Activated naive CD8-positive, alpha-beta T cell treated with anti-CD3 and anti-CD28 coated beads, Interleukin-2, amount 50 U/mL, for 24 hours (primary cell): Measurements from ENCODE around the gene TNRC6C.

Experiments used
- ATAC-seq: fragments of 150-1000 bp; cut with Tn5 transposase; one replicate; pipeline ENCODE4 v1.10.0; 2021
- DNase-seq: peaks from one replicate; pipeline ENCODE4 v3.0.0; 2021
- H3K27ac Mint-ChIP-seq: one replicate; pipeline ENCODE4 v1.8.0; 2021; ENCODE audit warnings: mild to moderate bottlenecking, mixed read lengths
- H3K27me3 Mint-ChIP-seq: one replicate; pipeline ENCODE4 v1.8.0; 2021; ENCODE audit warnings: mixed read lengths
- H3K36me3 Mint-ChIP-seq: one replicate; pipeline ENCODE4 v1.8.0; 2021; ENCODE audit warnings: low read depth, mixed read lengths
- H3K4me1 Mint-ChIP-seq: one replicate; pipeline ENCODE4 v1.8.0; 2021; ENCODE audit warnings: mixed read lengths
- H3K4me3 Mint-ChIP-seq: one replicate; pipeline ENCODE4 v1.8.0; 2021; ENCODE audit warnings: mild to moderate bottlenecking, moderate library complexity, mixed read lengths
- H3K9me3 Mint-ChIP-seq: one replicate; pipeline ENCODE4 v1.8.0; 2021; ENCODE audit warnings: mixed read lengths

Gene TNRC6C

DNA sequence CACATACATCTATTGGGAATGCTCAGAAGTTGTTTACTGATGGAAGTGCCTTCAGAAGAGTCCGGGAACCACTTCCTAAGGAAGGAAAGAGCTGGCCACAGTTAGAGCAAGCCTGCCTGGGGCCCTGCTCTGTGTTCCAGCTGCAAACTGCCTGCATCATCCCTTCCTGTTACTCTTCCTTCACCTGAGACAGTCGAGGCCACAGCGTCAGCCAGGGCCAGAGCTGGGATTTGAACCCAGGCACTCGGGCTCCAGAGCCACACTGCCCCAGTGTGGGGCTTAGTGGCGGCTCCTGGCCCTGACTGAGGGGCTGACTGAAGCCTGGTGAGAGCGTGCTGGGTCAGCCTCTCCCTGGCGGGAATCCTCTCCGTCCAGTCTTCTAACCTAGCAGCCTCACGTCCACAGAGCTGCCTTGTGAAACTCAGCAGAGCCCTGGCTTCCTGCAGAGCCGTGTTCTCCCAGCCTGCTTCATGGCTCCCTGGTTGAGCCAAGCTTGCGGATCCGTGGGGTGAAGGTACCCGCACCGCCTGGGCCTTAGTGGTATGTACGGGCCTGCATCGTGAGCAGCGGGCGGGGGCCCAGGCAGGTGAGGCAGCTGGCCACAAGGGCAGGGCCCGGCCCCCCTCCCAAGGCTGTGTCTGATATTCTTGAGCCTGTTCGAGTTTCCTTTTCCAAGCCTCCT, 183.1 kb downstream of the TNRC6C start:
- no peak overlapping the region for H3K4me3 Mint-ChIP-seq
- DNase-seq: no peak
- no peaks in the 10 kb centered on the region for H3K27me3 Mint-ChIP-seq
- peak overlapping the region; percentile 13 for H3K27ac Mint-ChIP-seq
- peaks cover 59% of the 10 kb centered on the region for H3K4me1 Mint-ChIP-seq
- no peaks in the 10 kb centered on the region for H3K9me3 Mint-ChIP-seq
- ATAC-seq: no peak
- peaks cover 23% of the 10 kb centered on the region for H3K36me3 Mint-ChIP-seq

DNA sequence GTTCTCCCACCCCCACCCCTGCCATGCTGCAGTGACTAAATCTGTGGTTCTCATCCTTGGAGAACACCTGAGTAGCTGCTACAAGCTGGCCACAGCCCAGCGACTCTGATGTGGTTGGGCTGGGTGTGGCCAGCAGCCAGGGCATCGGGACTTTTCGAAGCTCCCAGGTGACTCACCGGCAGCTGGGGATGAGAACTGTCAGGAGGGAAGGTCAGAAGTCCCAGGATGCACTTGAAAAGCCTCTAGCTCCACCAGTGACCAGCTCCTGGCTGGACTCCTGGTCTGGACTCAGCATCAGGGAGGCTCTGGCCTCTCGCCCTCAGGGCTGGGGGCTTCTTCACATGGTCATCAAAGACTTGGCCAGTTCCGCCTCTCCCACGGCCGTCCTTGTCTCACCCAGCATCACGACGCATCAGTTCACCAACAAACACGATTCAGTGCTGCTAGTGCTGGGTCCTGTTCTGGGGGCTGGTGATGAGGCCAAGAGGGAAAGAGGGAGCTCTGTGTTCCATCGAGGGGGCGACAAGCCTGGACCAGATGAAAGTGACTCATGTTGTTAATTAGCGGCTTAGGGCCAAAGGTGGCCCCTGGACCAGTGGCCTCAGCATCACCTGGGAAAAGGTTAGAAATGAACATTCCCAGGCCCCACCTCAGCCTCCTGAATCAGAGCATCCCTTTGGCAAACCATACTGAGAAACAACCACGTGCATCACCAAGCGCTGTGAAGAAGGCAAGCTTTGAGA, 183.8 kb downstream of the TNRC6C start:
- ATAC-seq (no peak), DNase-seq (peak; percentile 36)
- Mint-ChIP-seq H3K4me1 (peaks cover 57% of the 10 kb centered on the region), H3K4me3 (no peak overlapping the region), H3K9me3 (no peaks in the 10 kb centered on the region), H3K27ac (no peak overlapping the region), H3K27me3 (no peaks in the 10 kb centered on the region), H3K36me3 (peaks cover 17% of the 10 kb centered on the region)

DNA sequence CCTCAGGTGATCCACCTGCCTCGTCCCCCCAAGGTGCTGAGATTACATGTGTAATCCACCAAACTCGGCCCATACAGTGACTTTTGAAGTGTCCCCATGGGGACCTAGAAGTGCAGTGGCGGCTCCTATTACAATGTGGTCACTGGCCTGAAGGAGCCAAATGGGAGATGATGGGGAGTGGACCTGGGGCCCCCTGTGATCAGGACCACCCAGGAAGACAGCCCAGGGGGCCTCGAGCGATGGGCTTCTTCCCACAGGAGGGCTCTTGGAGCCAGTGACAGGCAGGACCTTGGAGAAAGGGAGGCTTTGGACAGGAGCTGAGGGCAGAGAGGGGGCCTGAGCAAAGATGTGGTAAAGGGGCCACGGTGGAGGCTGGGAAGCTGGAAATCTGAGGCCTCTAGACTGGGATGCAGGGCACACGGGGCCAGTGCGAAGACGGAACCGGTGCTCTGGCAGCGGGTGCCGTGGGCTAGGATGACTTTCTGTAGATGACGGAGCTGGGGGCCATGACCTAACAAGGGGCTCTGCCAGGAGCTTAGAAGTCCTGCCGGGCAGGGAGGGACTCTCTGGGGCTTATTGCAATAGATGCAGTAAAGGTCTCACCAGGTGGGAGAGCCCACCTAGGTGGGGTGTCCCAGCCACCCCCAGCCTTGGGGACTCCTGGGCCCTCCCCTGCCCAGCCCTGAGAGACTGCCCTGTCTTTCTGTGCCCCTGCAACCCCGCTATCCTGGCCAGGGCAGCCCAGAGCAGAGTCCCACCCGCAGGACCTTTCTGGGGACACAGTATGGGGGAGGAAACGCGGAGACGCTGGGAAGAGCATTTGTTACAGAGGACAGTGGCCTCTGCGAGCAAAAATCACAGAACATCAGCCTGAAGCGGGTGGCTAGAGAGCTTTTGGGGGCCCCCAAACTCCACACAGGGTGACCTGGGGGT, 185.0 kb downstream of the TNRC6C start:
- no peak for ATAC-seq
- Mint-ChIP-seq H3K27me3 (no peaks in the 10 kb centered on the region), H3K4me1 (peaks cover 56% of the 10 kb centered on the region), H3K36me3 (peaks cover 15% of the 10 kb centered on the region), H3K27ac (no peak overlapping the region), H3K9me3 (no peaks in the 10 kb centered on the region), H3K4me3 (no peak overlapping the region)
- DNase-seq: no peak

DNA sequence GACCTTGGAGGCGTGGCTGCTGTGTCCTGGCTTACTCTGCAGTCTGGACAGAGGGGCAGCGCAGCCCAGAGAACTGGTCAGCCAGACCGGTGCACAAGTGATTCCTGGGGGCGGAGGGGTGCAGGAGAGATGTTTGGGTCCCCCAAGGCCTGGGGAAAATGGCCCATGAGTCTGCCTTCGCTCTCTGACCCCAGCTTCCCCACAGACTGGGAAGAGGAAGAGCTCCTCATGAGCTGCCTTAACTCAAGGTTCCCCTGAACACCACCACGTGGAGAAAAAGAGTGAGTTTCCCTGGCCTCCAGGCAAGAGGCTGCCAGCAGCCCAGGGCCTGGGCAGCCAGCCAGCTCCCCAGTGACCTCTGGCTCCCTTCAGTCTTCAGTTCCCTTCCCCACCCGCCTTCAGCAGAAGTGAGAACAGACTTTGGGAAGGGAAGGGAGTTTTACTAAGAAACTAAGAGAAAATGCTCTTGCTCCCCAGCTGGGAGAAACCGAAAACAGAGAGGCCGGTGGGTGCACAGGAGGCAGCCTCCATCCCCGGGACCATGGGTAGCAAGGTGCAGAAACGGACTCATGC, 185.7 kb downstream of the TNRC6C start:
- DNase-seq: no peak
- Mint-ChIP-seq H3K4me3 (no peak overlapping the region), H3K27me3 (no peaks in the 10 kb centered on the region), H3K36me3 (peaks cover 13% of the 10 kb centered on the region), H3K27ac (no peak overlapping the region), H3K4me1 (peaks cover 54% of the 10 kb centered on the region), H3K9me3 (no peaks in the 10 kb centered on the region)
- ATAC-seq: no peak

DNA sequence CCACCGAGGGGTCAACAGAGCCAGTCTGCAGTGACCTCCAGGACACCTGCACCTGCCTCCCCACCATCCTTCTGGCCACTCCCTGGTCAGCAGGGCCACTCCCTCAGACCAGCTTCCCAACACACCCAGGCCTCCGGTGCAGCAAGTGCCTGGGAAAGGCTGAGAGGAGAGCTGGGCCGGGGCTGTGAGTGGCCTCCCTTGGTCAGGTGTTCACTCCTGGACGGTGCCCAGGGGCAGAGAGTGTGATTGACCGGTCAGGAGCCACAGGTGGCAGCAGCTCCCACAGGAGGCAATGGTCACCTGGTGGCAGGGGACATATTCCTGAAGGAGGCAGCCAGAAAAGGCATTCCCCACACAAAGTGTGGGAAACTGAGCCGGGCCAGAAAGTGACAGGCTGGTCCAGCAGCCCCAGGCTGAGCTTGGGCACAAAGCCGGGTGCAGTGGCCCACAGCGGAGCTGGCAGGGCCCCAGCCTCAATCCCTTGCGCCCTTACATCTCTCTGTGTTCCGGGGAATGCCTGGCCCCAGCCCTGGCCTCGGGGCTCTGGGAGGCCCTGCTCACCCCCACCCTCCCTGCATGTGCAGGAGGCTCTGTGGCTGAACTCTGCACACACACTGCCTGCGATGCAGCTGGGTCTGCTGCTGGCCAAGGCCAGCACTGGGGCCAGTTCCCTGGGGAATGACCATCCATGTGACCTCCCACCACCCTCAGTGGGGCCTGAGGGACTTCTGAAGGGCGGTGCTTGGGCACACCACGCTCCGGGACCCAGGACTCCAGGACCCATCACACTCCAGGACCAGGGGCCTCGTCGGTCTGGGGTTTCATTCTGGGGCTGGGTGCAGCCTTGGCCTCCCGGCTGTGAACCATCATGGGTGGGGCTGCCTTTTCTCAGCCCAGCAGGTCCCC, 186.5 kb downstream of the TNRC6C start:
- Mint-ChIP-seq H3K27me3 (no peaks in the 10 kb centered on the region), H3K4me3 (no peak overlapping the region), H3K36me3 (peaks cover 9% of the 10 kb centered on the region), H3K4me1 (peaks cover 50% of the 10 kb centered on the region), H3K9me3 (no peaks in the 10 kb centered on the region), H3K27ac (no peak overlapping the region)
- no peak for DNase-seq
- ATAC-seq: no peak

DNA sequence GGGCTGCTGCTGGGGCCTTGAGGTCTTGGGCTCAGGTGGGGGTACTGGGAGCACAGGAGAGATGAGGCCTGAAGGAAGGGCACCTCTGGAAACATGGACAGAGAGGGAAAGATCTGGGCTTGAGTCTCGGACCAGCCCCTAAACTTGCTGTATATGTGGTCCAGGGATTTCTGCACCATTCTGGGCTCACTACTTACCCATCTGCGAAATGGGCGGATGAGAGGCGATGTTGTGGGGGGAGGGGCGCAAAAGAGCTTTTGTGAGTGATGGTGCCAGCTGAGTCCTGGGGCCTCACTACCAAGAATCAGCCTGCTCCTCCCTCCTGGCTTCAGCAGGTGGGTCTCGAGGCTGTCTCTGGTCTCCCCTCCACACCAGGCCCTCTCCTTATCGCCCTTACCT, 188.0 kb downstream of the TNRC6C start:
- Mint-ChIP-seq H3K36me3 (peaks cover 2% of the 10 kb centered on the region), H3K27me3 (no peaks in the 10 kb centered on the region), H3K4me1 (peaks cover 42% of the 10 kb centered on the region), H3K9me3 (no peaks in the 10 kb centered on the region), H3K4me3 (no peak overlapping the region), H3K27ac (peak overlapping the region; percentile 69)
- ATAC-seq: no peak
- DNase-seq: no peak

DNA sequence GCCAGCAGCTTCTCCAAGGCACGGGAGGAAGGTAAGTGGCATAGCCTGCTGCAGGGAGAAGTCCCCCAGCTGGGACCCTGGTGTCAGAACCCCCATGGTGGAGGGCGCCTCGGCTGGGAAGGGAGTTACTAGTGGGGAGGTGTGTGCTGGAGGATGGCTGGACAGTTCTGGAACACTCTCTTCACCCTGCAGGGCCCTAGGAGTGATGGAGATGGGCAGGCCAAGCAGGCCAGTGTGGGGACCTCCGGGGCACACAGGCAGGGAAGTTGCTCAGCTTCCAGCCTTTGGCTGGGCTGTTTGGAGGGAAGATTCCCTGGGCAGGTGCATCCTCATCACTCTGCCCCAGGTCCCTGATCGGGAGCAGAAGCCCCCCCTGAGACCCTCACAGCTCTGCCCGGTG, 188.4 kb downstream of the TNRC6C start:
- H3K27me3 Mint-ChIP-seq: no peaks in the 10 kb centered on the region
- H3K27ac Mint-ChIP-seq: peak overlapping the region; percentile 69
- DNase-seq (no peak), ATAC-seq (no peak)
- H3K9me3 Mint-ChIP-seq: no peaks in the 10 kb centered on the region
- H3K4me1 Mint-ChIP-seq: peaks cover 38% of the 10 kb centered on the region
- no peak overlapping the region for H3K4me3 Mint-ChIP-seq
- H3K36me3 Mint-ChIP-seq: no peaks in the 10 kb centered on the region

DNA sequence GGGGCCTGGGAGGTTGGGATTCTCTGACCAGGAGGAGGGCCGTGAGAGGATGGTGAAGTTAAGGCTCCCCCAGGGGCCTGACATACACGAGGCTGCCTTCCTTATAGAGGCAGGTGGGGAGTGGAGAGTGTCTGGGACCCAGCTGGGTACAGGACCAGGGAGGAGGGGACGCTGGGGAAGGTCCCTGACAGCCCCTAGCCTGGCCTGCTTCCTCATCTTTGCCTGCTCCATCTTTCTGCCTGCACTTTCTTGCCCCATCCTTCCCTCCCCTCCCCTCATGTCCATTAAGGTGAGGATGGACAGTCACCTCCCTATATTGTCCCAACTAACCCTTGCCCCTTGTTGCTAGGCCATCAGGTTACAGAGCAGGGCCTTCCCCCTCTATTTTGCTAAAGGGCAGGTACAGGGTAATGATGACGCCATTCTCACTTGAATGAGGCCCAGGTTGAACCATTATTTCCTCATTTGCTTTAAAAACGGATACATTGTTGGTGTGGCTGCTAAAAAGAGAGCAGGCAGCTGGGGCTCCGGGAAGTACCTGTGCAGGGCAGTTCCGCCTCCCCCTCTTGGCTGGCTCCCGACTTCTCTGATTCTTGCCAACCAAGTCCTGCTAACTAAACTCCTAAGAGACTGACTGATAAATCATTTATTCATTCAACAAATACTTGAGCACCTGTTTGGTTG, 189.0 kb downstream of the TNRC6C start:
- Mint-ChIP-seq H3K27ac (peak overlapping the region; percentile 69), H3K9me3 (no peaks in the 10 kb centered on the region), H3K4me1 (peaks cover 33% of the 10 kb centered on the region), H3K36me3 (no peaks in the 10 kb centered on the region), H3K27me3 (no peaks in the 10 kb centered on the region), H3K4me3 (no peak overlapping the region)
- DNase-seq: no peak
- peak; percentile 29 for ATAC-seq

DNA sequence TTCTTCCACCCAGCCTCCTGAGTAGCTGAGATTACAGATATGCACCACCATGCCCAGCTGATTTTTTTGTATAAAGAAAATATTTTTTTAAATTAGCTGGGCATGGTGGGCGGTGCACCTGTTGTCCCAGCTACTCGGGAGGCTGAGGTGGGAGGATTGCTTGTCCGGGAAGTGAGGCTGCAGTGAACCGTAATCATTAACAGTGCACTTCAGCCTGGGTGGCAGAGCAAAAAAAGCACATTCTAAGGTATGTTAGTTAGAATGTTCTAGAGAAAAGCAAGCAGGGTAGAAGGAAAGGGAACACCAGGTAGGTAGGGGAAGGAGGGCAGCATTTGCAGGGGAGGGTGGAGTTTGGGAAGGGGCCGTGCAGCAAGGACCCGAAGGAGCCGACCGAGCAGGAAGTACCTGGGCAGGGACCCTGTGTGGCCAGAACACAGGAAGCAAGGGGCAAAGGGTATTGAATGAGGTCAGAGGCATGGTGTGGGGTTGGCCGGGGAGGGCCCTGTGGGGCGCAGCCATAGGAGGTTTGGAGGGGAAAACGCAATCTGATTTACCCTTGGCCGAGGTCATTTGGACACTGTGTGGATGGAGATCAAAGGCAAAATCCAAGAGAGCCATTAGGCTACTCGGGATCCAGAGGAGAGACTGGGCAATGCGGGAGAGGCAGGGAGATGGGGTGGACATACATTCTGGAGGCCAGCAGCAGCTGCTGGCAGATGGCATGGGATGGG, 189.9 kb downstream of the TNRC6C start:
- Mint-ChIP-seq H3K27ac (peak overlapping the region; percentile 35), H3K9me3 (no peaks in the 10 kb centered on the region), H3K27me3 (no peaks in the 10 kb centered on the region), H3K36me3 (no peaks in the 10 kb centered on the region), H3K4me1 (peaks cover 31% of the 10 kb centered on the region), H3K4me3 (no peak overlapping the region)
- ATAC-seq: no peak
- DNase-seq: no peak

DNA sequence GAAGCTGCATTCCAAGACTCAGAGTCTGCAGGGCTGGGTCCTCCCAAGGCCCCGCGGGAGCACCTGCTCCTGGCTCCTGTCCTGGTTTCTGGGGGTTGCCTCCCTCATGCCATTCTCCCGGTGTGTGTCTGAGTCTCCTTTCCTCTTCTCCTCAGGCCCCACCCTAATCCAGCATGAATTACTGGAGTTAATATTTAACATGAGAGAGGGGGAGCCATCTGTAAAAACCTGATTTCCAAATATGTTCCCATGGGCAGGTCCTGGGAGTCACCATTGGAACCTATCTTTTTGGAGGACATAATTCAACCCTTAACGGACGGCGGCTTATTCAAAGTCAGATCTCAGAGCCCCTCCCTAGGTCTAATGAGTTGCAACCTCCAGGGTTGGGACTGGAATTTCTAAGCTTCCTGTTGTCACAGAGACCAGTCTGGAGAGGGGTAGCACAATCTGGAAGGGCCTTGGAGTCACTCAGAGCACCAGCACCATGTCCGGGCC, 193.1 kb downstream of the TNRC6C start:
- ATAC-seq: no peak
- H3K27me3 Mint-ChIP-seq: no peaks in the 10 kb centered on the region
- H3K9me3 Mint-ChIP-seq: no peaks in the 10 kb centered on the region
- no peak for DNase-seq
- no peaks in the 10 kb centered on the region for H3K36me3 Mint-ChIP-seq
- H3K4me3 Mint-ChIP-seq: no peak overlapping the region
- peaks cover 27% of the 10 kb centered on the region for H3K4me1 Mint-ChIP-seq
- H3K27ac Mint-ChIP-seq: no peak overlapping the region

DNA sequence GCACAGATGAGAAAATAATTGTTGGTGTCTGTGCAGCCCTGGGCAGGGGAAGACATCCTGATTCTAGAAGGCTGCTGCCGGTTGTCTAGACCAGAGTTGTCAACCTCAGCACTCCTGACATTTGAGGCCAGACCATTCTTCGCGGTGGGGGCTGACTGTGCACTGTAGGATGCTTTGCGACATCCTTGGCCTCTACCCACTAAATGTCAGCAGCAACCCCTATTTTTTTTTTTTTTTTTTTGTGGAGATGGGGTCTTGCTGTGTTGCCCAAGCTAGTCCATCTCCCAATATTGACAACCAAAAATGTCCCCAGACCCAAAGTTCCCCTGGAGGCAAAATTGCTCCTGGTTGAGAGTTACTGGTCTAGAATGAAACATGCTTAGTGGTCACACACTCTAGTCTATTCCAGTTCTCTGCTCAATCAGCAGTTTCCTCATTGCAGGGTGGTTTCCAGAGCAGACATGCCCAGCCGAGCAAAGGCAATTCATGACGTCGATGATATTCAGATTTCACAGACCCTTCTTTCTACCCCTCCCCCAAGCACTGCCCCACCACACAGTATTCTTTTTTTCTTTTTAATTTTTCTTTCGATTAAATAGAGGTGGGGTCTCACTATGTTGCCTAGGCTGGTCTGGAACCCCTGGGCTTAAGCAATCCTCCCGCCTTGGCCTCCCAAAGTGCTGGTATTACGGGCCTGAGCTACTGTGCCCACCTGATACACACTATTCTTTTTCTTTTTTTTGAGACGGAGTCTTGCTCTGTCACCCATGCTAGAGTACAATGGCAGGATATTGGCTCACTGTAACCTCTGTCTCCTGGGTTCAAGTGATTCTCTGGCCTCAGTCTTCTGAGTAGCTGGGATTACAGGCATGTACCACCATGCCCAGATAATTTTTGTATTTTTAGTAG, 196.7 kb downstream of the TNRC6C start:
- Mint-ChIP-seq H3K36me3 (no peaks in the 10 kb centered on the region), H3K27ac (peak overlapping the region; percentile 60), H3K9me3 (no peaks in the 10 kb centered on the region), H3K27me3 (no peaks in the 10 kb centered on the region), H3K4me1 (peaks cover 16% of the 10 kb centered on the region), H3K4me3 (no peak overlapping the region)
- peak; percentile 34 for DNase-seq
- ATAC-seq: peak; percentile 74
